Gastrocnemius medialis (tissue), 4 donors: Measurements from ENCODE around the gene CFB. TPM values are rescaled to one million over a fixed set of nuclear protein-coding genes. Genes with fewer than 3 reads are reported as not detected.

ENCODE experiments used
- ATAC-seq, 2 donors: fragments of 150-250 bp; one replicate each; pipeline ENCODE4 v1.9.1; 2016
- DNase-seq, 2 donors: peaks; one replicate each; pipeline ENCODE4 v3.0.0-alpha.2; 2019
- H3K27ac ChIP-seq, 4 donors: fragments of 200-600 bp; sonication (generic); 1 replicate in 1 of 4; 2 replicates in 3 of 4; pipeline ENCODE4 v1.5.1; 2016 to 2018; ENCODE audit warnings: mild to moderate bottlenecking in 2 of 4, moderate library complexity in 1 of 4
- H3K27me3 ChIP-seq, 3 donors: fragments of 200-600 bp; sonication (generic) in 2 of 3; 1 replicate in 1 of 3; 2 replicates in 2 of 3; pipeline versions ENCODE4 v1.5.1 to v1.6.0; 2016 to 2019; ENCODE audit warnings: mild to moderate bottlenecking in 1 of 3, moderate library complexity in 1 of 3
- H3K36me3 ChIP-seq, 2 donors: fragments of 200-600 bp; sonication (generic) in 1 of 2; one replicate each; pipeline ENCODE4 v1.5.1; 2017 to 2018
- H3K4me1 ChIP-seq, 2 donors: fragments of 200-600 bp; sonication (generic) in 1 of 2; one replicate each; pipeline ENCODE4 v1.5.1; 2016 to 2017; ENCODE audit warnings: mild to moderate bottlenecking in 2 of 2
- H3K4me3 ChIP-seq, 4 donors: fragments of 200-600 bp; sonication (generic) in 3 of 4; 1 replicate in 1 of 4; 2 replicates in 3 of 4; pipeline ENCODE4 v1.5.1; 2016 to 2019; ENCODE audit warnings: mild to moderate bottlenecking in 2 of 4
- H3K9me3 ChIP-seq, 3 donors: fragments of 200-600 bp; sonication (generic) in 2 of 3; 1 replicate in 1 of 3; 2 replicates in 2 of 3; pipeline ENCODE4 v1.5.1; 2016 to 2019
- POLR2A ChIP-seq, 2 donors: fragments of 450-650 bp; IDR thresholded peaks; one replicate each; pipeline ENCODE4 v1.6.1; 2017; ENCODE audit warnings: antibody characterized with exemption in 2 of 2, mild to moderate bottlenecking in 2 of 2, moderate library complexity in 2 of 2
- in situ Hi-C, 4 donors: fragments of 200-750 bp; cut with MboI; loops; one replicate each; pipeline versions ENCODE4 v1.15.0 to v1.8.0; 2017; ENCODE audit warnings: low sequenced_read_pairs in 4 of 4
- intact Hi-C: fragments of 100-400 bp; cut with DNase I; formaldehyde crosslinking; loops from one replicate; pipeline ENCODE4 v1.15.1; 2023; ENCODE audit warnings: low total_unique reads
- total RNA-seq, 4 donors: library from RNA; depleted of rRNA; stranded (reverse); fragments of >200 nt; gene quantifications; one replicate each; pipeline versions ENCODE4 v1.1.0 to v1.2.3, GENCODE V29; 2016
- TF ChIP-seq, protein P1 (sequence below), 5 experiments: fragments of 450-650 bp in 3 of 5; fragments of 200-600 bp in 2 of 5; sonication (generic) in 2 of 5; IDR thresholded peaks in 4 of 5; conservative IDR thresholded peaks in 1 of 5; 1 replicate in 4 of 5; 2 replicates in 1 of 5; pipeline ENCODE4 v1.5.1; 2016 to 2019; ENCODE audit warnings: antibody characterized with exemption in 5 of 5, mild to moderate bottlenecking in 3 of 5, moderate library complexity in 3 of 5

Gene CFB
- total RNA-seq, 4 donors from 2014 or later, result 1.0 to 13.8 (median 6.1) TPM

DNA sequence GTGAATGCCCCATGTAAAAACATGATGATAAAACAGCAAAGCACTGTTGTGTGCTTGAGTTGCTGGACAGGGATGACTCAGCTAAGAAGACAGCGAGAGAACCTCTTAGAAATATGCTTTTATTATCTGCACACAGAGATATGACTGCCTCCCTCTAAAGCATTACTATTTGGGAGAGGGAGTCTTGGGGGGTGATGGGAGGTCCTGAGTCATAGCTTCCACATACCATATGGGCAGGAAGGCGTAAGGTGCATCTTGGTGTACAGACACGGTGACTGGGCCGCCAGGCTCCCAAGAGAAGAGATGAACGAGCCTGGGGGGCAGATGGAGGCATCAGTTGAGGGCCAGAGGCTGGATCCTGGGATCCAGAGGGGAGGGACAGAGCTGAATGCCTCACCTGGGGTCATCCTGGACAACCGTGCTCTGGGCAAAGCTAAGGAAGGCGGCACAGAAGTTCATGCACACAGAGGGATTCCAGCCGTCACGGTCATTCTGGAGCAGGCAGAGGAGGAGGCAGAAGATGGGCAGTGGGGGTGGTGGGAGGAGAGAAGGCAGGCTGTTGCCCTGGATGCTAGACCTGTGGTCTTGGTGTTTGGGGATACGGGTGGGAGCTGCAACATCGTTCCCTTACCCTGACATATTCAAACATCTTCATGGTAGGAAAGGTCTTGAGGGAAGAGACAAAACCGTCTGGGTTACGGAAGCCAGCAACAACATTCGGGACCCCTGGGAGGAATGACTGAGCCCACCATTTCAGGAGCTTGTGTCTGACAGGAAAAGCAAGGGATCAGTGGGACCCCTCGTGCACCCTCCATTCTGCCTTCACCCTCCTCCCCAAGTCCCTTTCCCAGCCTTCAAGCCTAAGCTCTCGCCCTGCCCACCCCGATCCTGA lies 24.1 kb downstream of the CFB start:
- intact Hi-C loops (loop anchor here (10.0 kb wide), 3 partner anchors 205 to 1905 kb away; partner anchors contain the start of genes AGPAT1, CLIC1, POLR1H and PPP1R11), in situ Hi-C loops (loop anchor here (10.0 to 25.0 kb wide), 7 partner anchors 75 to 992 kb away; partner anchors contain the start of genes AGER (in 1 of the 4), AGPAT1 (in 1 of the 4), APOM (in 1 of the 4) and ATF6B (in 1 of the 4))
- Histone ChIP-seq H3K9me3 (no peaks in the 10 kb centered on the region), H3K4me1 (peaks cover 23 to 29% of the 10 kb centered on the region in 2 donors), H3K36me3 (peaks cover 0 to 41% of the 10 kb centered on the region in 2 donors), H3K27me3 (no peaks in the 10 kb centered on the region), H3K27ac (peak overlapping the region; percentile 90 to 97 (median 92)), H3K4me3 (peak overlapping the region in 2 of 4 donors; percentile 74 to 86)
- no peak for TF ChIP-seq POLR2A (IDR thresholded peaks at IDR 0.05)
- TF ChIP-seq, protein P1, sequence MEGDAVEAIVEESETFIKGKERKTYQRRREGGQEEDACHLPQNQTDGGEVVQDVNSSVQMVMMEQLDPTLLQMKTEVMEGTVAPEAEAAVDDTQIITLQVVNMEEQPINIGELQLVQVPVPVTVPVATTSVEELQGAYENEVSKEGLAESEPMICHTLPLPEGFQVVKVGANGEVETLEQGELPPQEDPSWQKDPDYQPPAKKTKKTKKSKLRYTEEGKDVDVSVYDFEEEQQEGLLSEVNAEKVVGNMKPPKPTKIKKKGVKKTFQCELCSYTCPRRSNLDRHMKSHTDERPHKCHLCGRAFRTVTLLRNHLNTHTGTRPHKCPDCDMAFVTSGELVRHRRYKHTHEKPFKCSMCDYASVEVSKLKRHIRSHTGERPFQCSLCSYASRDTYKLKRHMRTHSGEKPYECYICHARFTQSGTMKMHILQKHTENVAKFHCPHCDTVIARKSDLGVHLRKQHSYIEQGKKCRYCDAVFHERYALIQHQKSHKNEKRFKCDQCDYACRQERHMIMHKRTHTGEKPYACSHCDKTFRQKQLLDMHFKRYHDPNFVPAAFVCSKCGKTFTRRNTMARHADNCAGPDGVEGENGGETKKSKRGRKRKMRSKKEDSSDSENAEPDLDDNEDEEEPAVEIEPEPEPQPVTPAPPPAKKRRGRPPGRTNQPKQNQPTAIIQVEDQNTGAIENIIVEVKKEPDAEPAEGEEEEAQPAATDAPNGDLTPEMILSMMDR (IDR thresholded peaks at IDR 0.05 in 4 of 5, conservative IDR thresholded peaks at IDR 0.05 in 1 of 5), result no peak
- no peak for DNase-seq
- ATAC-seq, result no peak

GRCh38 chr6:31970604-31971271 lies 24.8 kb downstream of the CFB start:
- Histone ChIP-seq H3K4me3 (peak overlapping the region; percentile 74 to 91 (median 85)), H3K9me3 (no peaks in the 10 kb centered on the region), H3K36me3 (peaks cover 0 to 34% of the 10 kb centered on the region in 2 donors), H3K27ac (peak overlapping the region; percentile 90 to 97 (median 92)), H3K27me3 (no peaks in the 10 kb centered on the region), H3K4me1 (peaks cover 23 to 29% of the 10 kb centered on the region in 2 donors)
- no peak for TF ChIP-seq POLR2A (IDR thresholded peaks at IDR 0.05)
- TF ChIP-seq, protein P1 (IDR thresholded peaks at IDR 0.05 in 4 of 5, conservative IDR thresholded peaks at IDR 0.05 in 1 of 5), result no peak
- ATAC-seq (no peak), DNase-seq (peak in 1 of 2 donors; percentile 58)
- intact Hi-C loops (loop anchor here (10.0 kb wide), 3 partner anchors 204 to 1906 kb away; partner anchors contain the start of genes AGPAT1, CLIC1, POLR1H and PPP1R11), in situ Hi-C loops (loop anchor here (10.0 to 25.0 kb wide), 7 partner anchors 76 to 992 kb away; partner anchors contain the start of genes AGER (in 1 of the 4), AGPAT1 (in 1 of the 4), APOM (in 1 of the 4) and ATF6B (in 1 of the 4))

DNA sequence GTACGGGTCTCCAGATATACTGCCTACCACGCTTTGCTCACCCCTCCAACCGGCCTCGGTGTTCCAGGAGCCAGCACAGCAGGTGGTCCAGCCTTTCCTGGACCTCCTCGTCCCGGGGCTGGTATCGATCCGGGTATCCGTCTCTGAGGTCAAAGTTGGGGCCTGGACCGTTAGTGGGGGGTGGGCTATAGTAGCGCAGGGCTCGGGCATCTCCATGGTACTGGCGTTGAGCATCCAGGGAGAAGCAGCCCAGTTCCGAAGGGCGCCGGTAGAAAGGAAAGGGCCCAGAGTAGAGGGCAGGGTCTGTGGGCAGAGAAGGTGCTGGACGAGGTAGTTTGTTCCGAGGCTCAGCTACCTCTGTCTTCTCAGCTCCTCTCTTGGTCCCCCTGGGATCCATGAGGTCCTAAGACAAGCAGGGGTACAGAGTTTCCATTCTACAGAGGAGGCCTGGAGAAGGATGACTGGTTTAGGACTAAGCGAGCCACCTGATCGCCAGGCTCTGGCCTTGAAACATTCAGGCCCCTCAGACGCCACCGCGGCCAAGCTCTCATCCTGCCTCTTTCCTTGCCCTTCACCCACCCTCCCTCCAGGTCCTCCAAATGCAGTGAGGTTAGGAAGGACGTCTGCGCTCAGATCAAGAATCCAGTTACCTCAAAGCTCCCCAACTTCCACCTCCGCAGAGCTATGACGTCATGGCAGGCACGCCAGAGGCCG lies 25.5 kb downstream of the CFB start:
- peaks cover 23 to 29% of the 10 kb centered on the region in 2 donors for H3K4me1 ChIP-seq
- in situ Hi-C loops, result loop anchor here (10.0 to 25.0 kb wide), 7 partner anchors 77 to 991 kb away; partner anchors contain the start of genes AGER (in 1 of the 4), AGPAT1 (in 1 of the 4), APOM (in 1 of the 4) and ATF6B (in 1 of the 4)
- H3K27ac ChIP-seq, result peak overlapping the region; percentile 90 to 97 (median 92)
- intact Hi-C loops, result loop anchor here (10.0 kb wide), 3 partner anchors 203 to 1907 kb away; partner anchors contain the start of genes AGPAT1, CLIC1, POLR1H and PPP1R11
- peaks cover 0 to 27% of the 10 kb centered on the region in 2 donors for H3K36me3 ChIP-seq
- DNase-seq, result no peak
- no peaks in the 10 kb centered on the region for H3K9me3 ChIP-seq
- H3K4me3 ChIP-seq, result peak overlapping the region; percentile 74 to 91 (median 85)
- no peaks in the 10 kb centered on the region for H3K27me3 ChIP-seq
- no peak for ATAC-seq
- no peak for TF ChIP-seq POLR2A (IDR thresholded peaks at IDR 0.05)
- TF ChIP-seq, protein P1 (IDR thresholded peaks at IDR 0.05 in 4 of 5, conservative IDR thresholded peaks at IDR 0.05 in 1 of 5), result no peak
